ENCODE measurements around the gene CDH23.

Gene CDH23

GRCh38 chr10:71817831-71818655 lies 421.3 kb downstream of the CDH23 start:
- no peak for TF ChIP-seq CTCF (IDR thresholded peaks at IDR 0.05)

GRCh38 chr10:71818674-71819260 lies 422.0 kb downstream of the CDH23 start:
- TF ChIP-seq CTCF (IDR thresholded peaks at IDR 0.05): no peak

- no peak for TF ChIP-seq CTCF (IDR thresholded peaks at IDR 0.05)
These were observed 422.7 kb downstream of the CDH23 start for GRCh38 chr10:71819441-71819861.

- no peak for TF ChIP-seq CTCF (IDR thresholded peaks at IDR 0.05)
These were observed 423.3 kb downstream of the CDH23 start for GRCh38 chr10:71819985-71820384.

GRCh38 chr10:71820966-71821365 lies 424.2 kb downstream of the CDH23 start:
- TF ChIP-seq CTCF (IDR thresholded peaks at IDR 0.05): no peak

- TF ChIP-seq CTCF (IDR thresholded peaks at IDR 0.05): no peak
These were observed 425.4 kb downstream of the CDH23 start for GRCh38 chr10:71821909-71822763.

GRCh38 chr10:71823356-71823755 lies 426.6 kb downstream of the CDH23 start:
- TF ChIP-seq CTCF (IDR thresholded peaks at IDR 0.05): no peak

Measured in LNCAP (cell line).